HCT116 (cell line): ENCODE measurements around the gene SEPHS2. TPM values are rescaled to one million over a fixed set of nuclear protein-coding genes. Genes with fewer than 3 reads are reported as not detected.

Source experiments
- ATAC-seq: fragments of 200-7000 bp; cut with Tn5 transposase; 2 replicates; pipeline ENCODE4 v1.9.1; 2020; ENCODE audit warnings: mild to moderate bottlenecking, moderate library complexity
- BruUV-seq: library from RNA; stranded (reverse); fragments of 400-500 nt; replicated peaks from 2 replicates; lab custom pipeline; 2021; lab: Mats Ljungman, UMichigan
- CTCF ChIA-PET: fragments of 300-600 bp; sonication (Branson Sonifier 250); formaldehyde crosslinking; loops from one replicate; lab custom pipeline; 2021; ENCODE audit warnings: antibody characterized with exemption; lab: Charles Lee
- POLR2A ChIA-PET: fragments of 300-600, 350-600 bp; sonication (Branson Sonifier 250); formaldehyde crosslinking; loops from one replicate; lab custom pipeline; 2021; ENCODE audit warnings: antibody characterized with exemption; lab: Charles Lee
- RAD21 ChIA-PET, 2 experiments: fragments of 300-600 bp; sonication (Branson Sonifier 250); formaldehyde crosslinking; loops; one replicate each; lab custom pipeline; 2023; ENCODE audit warnings: low total read pairs in 2 of 2; ENCODE audit not compliant: uncharacterized antibody in 2 of 2, unreplicated experiment in 2 of 2, low non-redundant PET in 1 of 2; lab: Charles Lee
- DNase-seq: peaks from one replicate; pipeline ENCODE4 v3.0.0-alpha.2; 2010; ENCODE audit warnings: low read depth, low spot score
- H2AFZ ChIP-seq: fragments of 200-600 bp; shearing (Covaris generic), sonication (generic); 2 replicates; pipeline ENCODE4 v1.6.1; 2017; ENCODE audit warnings: low read depth, mixed run types, mixed read lengths, antibody characterized with exemption, low read length; ENCODE audit not compliant: poor library complexity, severe bottlenecking
- H3K27ac ChIP-seq: 2 replicates; pipeline ENCODE4 v1.5.1; 2012; ENCODE audit warnings: low read depth, low read length
- H3K27me3 ChIP-seq: fragments of 200-600 bp; sonication (generic); 2 replicates; pipeline ENCODE4 v1.6.1; 2016; ENCODE audit warnings: mixed run types, low read length, mixed read lengths; ENCODE audit not compliant: insufficient read depth
- H3K36me3 ChIP-seq, 2 experiments: fragments of 200-500 bp in 1 of 2; fragments of 200-600 bp in 1 of 2; sonication (Bioruptor generic) in 1 of 2; sonication (generic) in 1 of 2; 2 replicates each; pipeline versions ENCODE4 v1.5.1 to v1.6.1; 2014 to 2016; ENCODE audit warnings: low read length in 2 of 2, inconsistent platforms in 1 of 2, mixed read lengths in 1 of 2, mixed run types in 1 of 2; ENCODE audit not compliant: insufficient read depth in 2 of 2, control insufficient read depth in 1 of 2
- H3K4me1 ChIP-seq, 2 experiments: fragments of 200-600 bp in 1 of 2; sonication (generic) in 1 of 2; 2 replicates each; pipeline versions ENCODE4 v1.5.1 to v1.6.1; 2012 to 2017; ENCODE audit warnings: low read length in 2 of 2, inconsistent platforms in 1 of 2, mild to moderate bottlenecking in 1 of 2, mixed read lengths in 1 of 2, mixed run types in 1 of 2, moderate library complexity in 1 of 2; ENCODE audit not compliant: insufficient read depth in 2 of 2, control insufficient read depth in 1 of 2
- H3K4me2 ChIP-seq: fragments of 200-600 bp; sonication (generic); 2 replicates; pipeline ENCODE4 v1.6.1; 2017; ENCODE audit warnings: mixed run types, low read length, mixed read lengths
- H3K4me3 ChIP-seq, 2 experiments: fragments of 200-600 bp in 1 of 2; sonication (generic) in 1 of 2; replicated peaks in 1 of 2; 2 replicates each; pipeline ENCODE4 v1.5.1; 2011 to 2016; ENCODE audit warnings: low read length in 2 of 2, control low read depth in 1 of 2, low read depth in 1 of 2, mild to moderate bottlenecking in 1 of 2, mixed read lengths in 1 of 2, mixed run types in 1 of 2
- H3K79me2 ChIP-seq: fragments of 200-600 bp; sonication (generic); 2 replicates; pipeline ENCODE4 v1.6.1; 2017; ENCODE audit warnings: mild to moderate bottlenecking, mixed run types, low read length, moderate library complexity, mixed read lengths; ENCODE audit not compliant: insufficient read depth
- H3K9ac ChIP-seq: fragments of 200-600 bp; sonication (generic); 2 replicates; pipeline ENCODE4 v1.6.1; 2016; ENCODE audit warnings: low read length, mixed read lengths
- H3K9me2 ChIP-seq: fragments of 200-600 bp; sonication (generic), shearing (Covaris generic); 2 replicates; pipeline ENCODE4 v1.6.1; 2017; ENCODE audit warnings: mixed run types, mild to moderate bottlenecking, moderate library complexity; ENCODE audit not compliant: insufficient read depth
- H3K9me3 ChIP-seq, 2 experiments: fragments of 200-500 bp in 1 of 2; fragments of 200-600 bp in 1 of 2; sonication (Bioruptor generic) in 1 of 2; sonication (generic) in 1 of 2; 2 replicates each; pipeline ENCODE4 v1.6.1; 2014 to 2017; ENCODE audit warnings: low read length in 2 of 2, mixed read lengths in 2 of 2, inconsistent platforms in 1 of 2, low read depth in 1 of 2, mild to moderate bottlenecking in 1 of 2, mixed run types in 1 of 2, moderate library complexity in 1 of 2; ENCODE audit not compliant: control insufficient read depth in 1 of 2, insufficient read depth in 1 of 2
- H4K20me1 ChIP-seq: fragments of 200-600 bp; sonication (generic), shearing (Covaris generic); 2 replicates; pipeline ENCODE4 v1.6.1; 2017; ENCODE audit warnings: mixed run types, mild to moderate bottlenecking, moderate library complexity; ENCODE audit not compliant: insufficient read depth
- EGR1 ChIP-seq: IDR thresholded peaks from 2 replicates; pipeline ENCODE4 v1.6.1; 2012; ENCODE audit warnings: low read depth
- EZH2phosphoT487 ChIP-seq: fragments of 200-600 bp; IDR thresholded peaks from 2 replicates; pipeline ENCODE4 v1.6.1; 2018; ENCODE audit warnings: antibody characterized with exemption, borderline replicate concordance
- JUND ChIP-seq: IDR thresholded peaks from 2 replicates; pipeline ENCODE4 v1.6.1; 2012
- POLR2A ChIP-seq: IDR thresholded peaks from 2 replicates; pipeline ENCODE4 v1.7.0; 2011; ENCODE audit warnings: borderline replicate concordance; ENCODE audit not compliant: insufficient read depth, insufficient read length; ENCODE audit errors: extremely low read depth
- POLR2AphosphoS5 ChIP-seq: IDR thresholded peaks from 2 replicates; pipeline ENCODE4 v1.6.1; 2011; ENCODE audit warnings: mild to moderate bottlenecking, low read depth, low read length, moderate library complexity
- SIN3A ChIP-seq: IDR thresholded peaks from 2 replicates; pipeline ENCODE4 v1.6.1; 2012; ENCODE audit warnings: low read depth
- SP1 ChIP-seq: IDR thresholded peaks from 2 replicates; pipeline ENCODE4 v1.6.1; 2012; ENCODE audit warnings: low read depth
- SRF ChIP-seq: IDR thresholded peaks from 2 replicates; pipeline ENCODE4 v1.6.1; 2012; ENCODE audit warnings: low read depth
- ZFX ChIP-seq: fragments of 450-650 bp; IDR thresholded peaks from 2 replicates; pipeline ENCODE4 v1.6.1; 2017
- intact Hi-C: fragments of 100-400 bp; cut with micrococcal nuclease; formaldehyde crosslinking; loops from 2 replicates; pipeline ENCODE4 v1.10.0; 2022
- total RNA-seq: library from RNA; stranded (reverse); gene quantifications from one replicate; pipeline ENCODE4 v1.2.1, GENCODE V29; 2021; ENCODE audit not compliant: unreplicated experiment
- TF ChIP-seq, protein P1 (sequence below): IDR thresholded peaks from 2 replicates; pipeline ENCODE4 v1.6.1; 2012
- TF ChIP-seq, protein P2 (sequence below): IDR thresholded peaks from 2 replicates; pipeline ENCODE4 v1.6.1; 2011; ENCODE audit warnings: mild to moderate bottlenecking, low read length, moderate library complexity; ENCODE audit not compliant: insufficient replicate concordance; ENCODE audit errors: extremely low read depth
- TF ChIP-seq, protein P3 (sequence below): IDR thresholded peaks from 2 replicates; pipeline ENCODE4 v1.6.1; 2012
- TF ChIP-seq, protein P4 (sequence below): IDR thresholded peaks from 2 replicates; pipeline ENCODE4 v1.6.1; 2012; ENCODE audit warnings: low read depth

Gene SEPHS2
- total RNA-seq, 1 experiment from 2014 or later, result 51.3 TPM

DNA sequence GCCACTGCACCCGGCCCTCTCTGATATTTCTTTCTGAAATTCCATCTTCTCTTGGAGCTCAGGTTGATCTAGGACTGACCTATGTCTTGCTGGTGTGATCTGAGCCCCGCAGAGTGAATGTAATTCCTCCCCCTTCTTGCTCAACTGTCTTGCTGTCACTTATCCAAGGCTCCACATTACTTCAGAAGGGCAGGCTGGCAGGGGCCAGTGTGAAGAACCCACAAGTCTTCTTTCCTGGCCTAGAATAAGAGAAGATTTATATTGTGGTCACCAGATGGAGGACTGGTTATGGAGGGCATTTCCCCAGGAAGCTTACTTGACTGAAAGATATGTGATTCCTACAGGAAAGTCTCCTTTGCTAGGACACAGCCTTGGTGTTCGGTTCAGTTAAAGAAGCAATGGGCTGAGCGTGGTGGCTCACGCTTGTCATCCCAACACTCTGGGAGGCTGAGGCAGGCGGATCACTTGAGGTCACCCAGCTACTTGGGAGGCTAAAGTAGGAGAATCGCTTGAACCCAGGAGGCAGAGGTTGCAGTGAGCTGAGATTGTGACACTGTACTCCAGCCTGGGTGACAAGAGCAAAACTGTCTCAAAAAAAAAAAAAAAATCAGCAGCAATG lies 40.3 kb upstream of the SEPHS2 start:
- intact Hi-C loops, result no loop called here
- no peak overlapping the region for H3K4me2 ChIP-seq
- TF ChIP-seq JUND, result no peak
- TF ChIP-seq ZFX, result no peak
- no peak for TF ChIP-seq EGR1
- TF ChIP-seq, protein P1, sequence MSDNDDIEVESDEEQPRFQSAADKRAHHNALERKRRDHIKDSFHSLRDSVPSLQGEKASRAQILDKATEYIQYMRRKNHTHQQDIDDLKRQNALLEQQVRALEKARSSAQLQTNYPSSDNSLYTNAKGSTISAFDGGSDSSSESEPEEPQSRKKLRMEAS, result no peak
- TF ChIP-seq, protein P2, sequence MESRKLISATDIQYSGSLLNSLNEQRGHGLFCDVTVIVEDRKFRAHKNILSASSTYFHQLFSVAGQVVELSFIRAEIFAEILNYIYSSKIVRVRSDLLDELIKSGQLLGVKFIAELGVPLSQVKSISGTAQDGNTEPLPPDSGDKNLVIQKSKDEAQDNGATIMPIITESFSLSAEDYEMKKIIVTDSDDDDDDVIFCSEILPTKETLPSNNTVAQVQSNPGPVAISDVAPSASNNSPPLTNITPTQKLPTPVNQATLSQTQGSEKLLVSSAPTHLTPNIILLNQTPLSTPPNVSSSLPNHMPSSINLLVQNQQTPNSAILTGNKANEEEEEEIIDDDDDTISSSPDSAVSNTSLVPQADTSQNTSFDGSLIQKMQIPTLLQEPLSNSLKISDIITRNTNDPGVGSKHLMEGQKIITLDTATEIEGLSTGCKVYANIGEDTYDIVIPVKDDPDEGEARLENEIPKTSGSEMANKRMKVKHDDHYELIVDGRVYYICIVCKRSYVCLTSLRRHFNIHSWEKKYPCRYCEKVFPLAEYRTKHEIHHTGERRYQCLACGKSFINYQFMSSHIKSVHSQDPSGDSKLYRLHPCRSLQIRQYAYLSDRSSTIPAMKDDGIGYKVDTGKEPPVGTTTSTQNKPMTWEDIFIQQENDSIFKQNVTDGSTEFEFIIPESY, result no peak
- TF ChIP-seq POLR2AphosphoS5, result no peak
- TF ChIP-seq SRF, result no peak
- TF ChIP-seq, protein P3, sequence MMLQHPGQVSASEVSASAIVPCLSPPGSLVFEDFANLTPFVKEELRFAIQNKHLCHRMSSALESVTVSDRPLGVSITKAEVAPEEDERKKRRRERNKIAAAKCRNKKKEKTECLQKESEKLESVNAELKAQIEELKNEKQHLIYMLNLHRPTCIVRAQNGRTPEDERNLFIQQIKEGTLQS, result no peak
- TF ChIP-seq POLR2A, result no peak
- TF ChIP-seq, protein P4, sequence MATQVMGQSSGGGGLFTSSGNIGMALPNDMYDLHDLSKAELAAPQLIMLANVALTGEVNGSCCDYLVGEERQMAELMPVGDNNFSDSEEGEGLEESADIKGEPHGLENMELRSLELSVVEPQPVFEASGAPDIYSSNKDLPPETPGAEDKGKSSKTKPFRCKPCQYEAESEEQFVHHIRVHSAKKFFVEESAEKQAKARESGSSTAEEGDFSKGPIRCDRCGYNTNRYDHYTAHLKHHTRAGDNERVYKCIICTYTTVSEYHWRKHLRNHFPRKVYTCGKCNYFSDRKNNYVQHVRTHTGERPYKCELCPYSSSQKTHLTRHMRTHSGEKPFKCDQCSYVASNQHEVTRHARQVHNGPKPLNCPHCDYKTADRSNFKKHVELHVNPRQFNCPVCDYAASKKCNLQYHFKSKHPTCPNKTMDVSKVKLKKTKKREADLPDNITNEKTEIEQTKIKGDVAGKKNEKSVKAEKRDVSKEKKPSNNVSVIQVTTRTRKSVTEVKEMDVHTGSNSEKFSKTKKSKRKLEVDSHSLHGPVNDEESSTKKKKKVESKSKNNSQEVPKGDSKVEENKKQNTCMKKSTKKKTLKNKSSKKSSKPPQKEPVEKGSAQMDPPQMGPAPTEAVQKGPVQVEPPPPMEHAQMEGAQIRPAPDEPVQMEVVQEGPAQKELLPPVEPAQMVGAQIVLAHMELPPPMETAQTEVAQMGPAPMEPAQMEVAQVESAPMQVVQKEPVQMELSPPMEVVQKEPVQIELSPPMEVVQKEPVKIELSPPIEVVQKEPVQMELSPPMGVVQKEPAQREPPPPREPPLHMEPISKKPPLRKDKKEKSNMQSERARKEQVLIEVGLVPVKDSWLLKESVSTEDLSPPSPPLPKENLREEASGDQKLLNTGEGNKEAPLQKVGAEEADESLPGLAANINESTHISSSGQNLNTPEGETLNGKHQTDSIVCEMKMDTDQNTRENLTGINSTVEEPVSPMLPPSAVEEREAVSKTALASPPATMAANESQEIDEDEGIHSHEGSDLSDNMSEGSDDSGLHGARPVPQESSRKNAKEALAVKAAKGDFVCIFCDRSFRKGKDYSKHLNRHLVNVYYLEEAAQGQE, result no peak
- no peak for TF ChIP-seq EZH2phosphoT487
- TF ChIP-seq SIN3A, result no peak
- TF ChIP-seq SP1, result no peak
- H3K27me3 ChIP-seq, result no peaks in the 10 kb centered on the region
- H2AFZ ChIP-seq, result no peak overlapping the region
- no peak overlapping the region for H3K4me3 ChIP-seq
- RAD21 ChIA-PET, result no interaction called here
- H3K4me1 ChIP-seq, result peaks cover 0 to 6% of the 10 kb centered on the region in 2 experiments; a peak in 2 of 4 replicates
- ATAC-seq (no peak), DNase-seq (no peak)
- POLR2A ChIA-PET, result no interaction called here
- H3K27ac ChIP-seq, result no peak overlapping the region
- CTCF ChIA-PET, result interaction anchor here (1.7 kb wide), 1 partner anchor 56 kb away, joined by 4 read pairs; the partner anchor contains the start of gene DCTPP1
- BruUV-seq, result no TSS peak
- H3K9me2 ChIP-seq, result no peaks in the 10 kb centered on the region
- no peaks in the 10 kb centered on the region for H3K9me3 ChIP-seq
- no peaks in the 10 kb centered on the region for H3K36me3 ChIP-seq
- no peaks in the 10 kb centered on the region for H4K20me1 ChIP-seq
- no peaks in the 10 kb centered on the region for H3K79me2 ChIP-seq
- no peak overlapping the region for H3K9ac ChIP-seq
